Kasumi-1 (cell line): ENCODE measurements around the gene RRP1.

ENCODE experiments used
- DNase-seq, 2 experiments: peaks; one replicate each; lab custom pipeline; 2025; lab: John Stamatoyannopoulos, UW

Gene RRP1

GRCh38 chr21:43801006-43801783, 11.8 kb downstream of the RRP1 start:
- no peak for DNase-seq

- DNase-seq: no peak
Measured at GRCh38 chr21:43802713-43803313, 13.4 kb downstream of the RRP1 start.

- no peak for DNase-seq
Measured at GRCh38 chr21:43803558-43804300, 14.4 kb downstream of the RRP1 start.

GRCh38 chr21:43805275-43805800, 16.0 kb downstream of the RRP1 start:
- no peak for DNase-seq

GRCh38 chr21:43806017-43806710, 16.8 kb downstream of the RRP1 start:
- DNase-seq: no peak

- no peak for DNase-seq
Measured at GRCh38 chr21:43808367-43808766, 19.0 kb downstream of the RRP1 start.

GRCh38 chr21:43808832-43809251, 19.5 kb downstream of the RRP1 start:
- no peak for DNase-seq

GRCh38 chr21:43809346-43809799, 20.0 kb downstream of the RRP1 start:
- no peak for DNase-seq

- DNase-seq: no peak
Measured at GRCh38 chr21:43809853-43810504, 20.6 kb downstream of the RRP1 start.

GRCh38 chr21:43810505-43811261, 21.3 kb downstream of the RRP1 start:
- DNase-seq: peak; percentile 55 to 62

- no peak for DNase-seq
Measured at GRCh38 chr21:43811262-43812105, 22.1 kb downstream of the RRP1 start.

GRCh38 chr21:43812139-43812821, 22.9 kb downstream of the RRP1 start:
- no peak for DNase-seq

GRCh38 chr21:43812957-43813655, 23.7 kb downstream of the RRP1 start:
- DNase-seq: no peak

- no peak for DNase-seq
Measured at GRCh38 chr21:43813656-43813980, 24.2 kb downstream of the RRP1 start.

GRCh38 chr21:43814215-43815106, 25.1 kb downstream of the RRP1 start:
- DNase-seq: no peak

GRCh38 chr21:43815107-43815613, 25.8 kb downstream of the RRP1 start:
- no peak for DNase-seq

GRCh38 chr21:43815991-43816390, 26.6 kb downstream of the RRP1 start:
- no peak for DNase-seq
